ENCODE data around the gene RRP15. TPM values are rescaled to one million over a fixed set of nuclear protein-coding genes. Genes with fewer than 3 reads are reported as not detected.
A peak's percentile ranks its signal among the peaks of the same experiment; 100 is the strongest.

Gene RRP15
- total and polyA plus RNA-seq, 8 donors: 13.8 to 31.7 (median 26.7) TPM

DNA sequence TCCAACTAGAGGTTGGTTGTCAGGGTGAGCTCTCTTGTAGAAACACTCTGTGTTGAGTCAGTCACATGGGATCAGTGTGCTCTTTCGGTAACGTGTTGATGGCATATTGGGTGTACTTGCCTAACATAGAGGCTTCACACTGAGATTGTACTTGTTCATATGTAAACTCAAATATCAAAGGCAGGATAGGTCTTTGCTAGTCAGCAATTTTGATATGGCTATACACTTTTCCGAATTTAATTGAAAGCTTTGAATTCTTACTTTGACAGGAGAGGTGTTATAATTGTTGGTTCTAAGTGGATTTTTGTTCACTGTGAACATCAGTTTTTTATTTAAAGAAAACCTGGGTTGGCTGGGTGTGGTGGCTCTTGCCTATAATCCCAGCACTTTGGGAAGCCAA is 43.7 kb downstream of the RRP15 start:
- TF ChIP-seq, protein P1, sequence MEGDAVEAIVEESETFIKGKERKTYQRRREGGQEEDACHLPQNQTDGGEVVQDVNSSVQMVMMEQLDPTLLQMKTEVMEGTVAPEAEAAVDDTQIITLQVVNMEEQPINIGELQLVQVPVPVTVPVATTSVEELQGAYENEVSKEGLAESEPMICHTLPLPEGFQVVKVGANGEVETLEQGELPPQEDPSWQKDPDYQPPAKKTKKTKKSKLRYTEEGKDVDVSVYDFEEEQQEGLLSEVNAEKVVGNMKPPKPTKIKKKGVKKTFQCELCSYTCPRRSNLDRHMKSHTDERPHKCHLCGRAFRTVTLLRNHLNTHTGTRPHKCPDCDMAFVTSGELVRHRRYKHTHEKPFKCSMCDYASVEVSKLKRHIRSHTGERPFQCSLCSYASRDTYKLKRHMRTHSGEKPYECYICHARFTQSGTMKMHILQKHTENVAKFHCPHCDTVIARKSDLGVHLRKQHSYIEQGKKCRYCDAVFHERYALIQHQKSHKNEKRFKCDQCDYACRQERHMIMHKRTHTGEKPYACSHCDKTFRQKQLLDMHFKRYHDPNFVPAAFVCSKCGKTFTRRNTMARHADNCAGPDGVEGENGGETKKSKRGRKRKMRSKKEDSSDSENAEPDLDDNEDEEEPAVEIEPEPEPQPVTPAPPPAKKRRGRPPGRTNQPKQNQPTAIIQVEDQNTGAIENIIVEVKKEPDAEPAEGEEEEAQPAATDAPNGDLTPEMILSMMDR (IDR thresholded peaks at IDR 0.05): no peak
- Histone ChIP-seq H3K36me3 (peaks cover 0 to 5% of the 10 kb centered on the region in 2 donors), H3K9me3 (no peaks in the 10 kb centered on the region), H3K4me1 (no peaks in the 10 kb centered on the region), H3K27me3 (no peaks in the 10 kb centered on the region), H3K27ac (no peak overlapping the region), H3K4me3 (no peak overlapping the region)
- intact Hi-C loops (cut with DNase I): no loop called here
- no peak for DNase-seq
- no peak for ATAC-seq

DNA sequence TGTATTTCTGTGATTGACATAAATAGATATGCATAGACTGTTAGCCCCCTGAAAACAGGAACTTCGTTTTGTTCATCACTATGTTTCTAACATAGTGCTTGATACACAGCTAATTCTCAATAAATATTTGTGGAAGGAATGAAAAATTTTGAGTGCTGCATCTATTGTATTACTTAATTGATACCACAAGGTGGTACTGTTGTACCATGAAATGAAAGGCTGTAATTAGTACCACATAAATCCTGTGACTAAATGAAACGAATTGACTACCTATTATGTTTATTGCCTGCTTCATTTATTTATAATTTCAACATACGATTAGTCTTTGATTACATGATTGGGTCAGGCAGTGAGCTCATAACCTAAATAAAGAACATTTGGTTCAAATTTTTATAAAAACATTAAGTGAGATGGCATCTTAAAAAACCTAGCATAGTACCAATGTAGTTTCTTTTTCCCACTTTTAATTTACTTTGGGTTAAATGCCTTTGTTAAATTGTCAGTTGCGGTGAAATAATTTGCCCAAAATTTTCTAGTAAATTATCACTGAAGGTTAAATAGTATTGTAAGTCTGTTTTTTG is 45.0 kb downstream of the RRP15 start:
- Histone ChIP-seq H3K4me3 (no peak overlapping the region), H3K27me3 (no peaks in the 10 kb centered on the region), H3K36me3 (no peaks in the 10 kb centered on the region), H3K9me3 (no peaks in the 10 kb centered on the region), H3K27ac (no peak overlapping the region), H3K4me1 (no peaks in the 10 kb centered on the region)
- TF ChIP-seq, protein P1 (IDR thresholded peaks at IDR 0.05): peak; percentile 58 to 62
- peak; percentile 82 for ATAC-seq
- intact Hi-C loops (cut with DNase I): loop anchor here in 1 of 2 donors (10.0 kb wide), 1 partner anchor 1335 kb away; no protein-coding TSS in a partner anchor
- DNase-seq: peak in 2 of 4 donors; percentile 42 to 61

DNA sequence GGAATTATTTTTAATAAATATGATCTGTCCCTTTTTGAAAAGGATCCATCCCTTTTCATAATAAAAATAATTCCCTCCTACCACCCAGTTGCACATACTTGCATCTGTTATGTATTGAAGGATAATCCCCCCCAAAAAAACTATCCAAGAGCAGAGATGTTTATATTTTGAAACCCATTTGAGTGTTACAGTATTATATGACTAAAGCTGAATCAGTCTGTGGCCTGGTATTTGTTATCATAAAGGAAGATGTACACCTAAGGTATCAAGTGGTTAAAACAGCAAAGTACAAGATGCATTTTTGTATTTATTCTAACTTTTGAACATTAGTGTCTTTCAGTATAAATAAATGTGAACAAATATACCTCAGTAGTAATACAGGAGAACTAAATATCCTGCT is 47.3 kb downstream of the RRP15 start:
- intact Hi-C loops (cut with DNase I): loop anchor here in 1 of 2 donors (10.0 kb wide), 1 partner anchor 1332 kb away; no protein-coding TSS in a partner anchor
- Histone ChIP-seq H3K36me3 (no peaks in the 10 kb centered on the region), H3K27ac (no peak overlapping the region), H3K4me3 (no peak overlapping the region), H3K4me1 (no peaks in the 10 kb centered on the region), H3K9me3 (no peaks in the 10 kb centered on the region), H3K27me3 (no peaks in the 10 kb centered on the region)
- no peak for ATAC-seq
- DNase-seq: no peak
- TF ChIP-seq, protein P1 (IDR thresholded peaks at IDR 0.05): no peak

DNA sequence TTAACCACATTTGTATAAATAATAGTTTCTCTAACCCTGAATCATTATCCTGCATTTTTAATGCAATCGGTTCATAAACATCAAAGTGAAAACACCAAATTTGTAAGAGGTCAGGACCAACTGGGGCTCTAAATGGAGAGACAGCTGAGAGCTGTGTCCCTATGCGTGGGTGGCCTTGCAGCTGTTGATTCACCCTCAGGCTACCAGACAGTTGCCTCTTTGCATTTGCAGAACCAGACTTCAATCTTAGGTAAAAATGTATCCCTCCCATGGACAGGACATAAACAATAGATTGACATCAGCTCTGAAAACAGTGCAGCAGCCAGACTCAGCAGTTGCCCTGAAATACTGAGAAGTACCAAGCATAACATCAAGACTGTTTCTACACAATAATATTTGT is 51.2 kb downstream of the RRP15 start:
- TF ChIP-seq, protein P1 (IDR thresholded peaks at IDR 0.05): no peak
- Histone ChIP-seq H3K4me1 (no peaks in the 10 kb centered on the region), H3K27ac (no peak overlapping the region), H3K9me3 (no peaks in the 10 kb centered on the region), H3K4me3 (no peak overlapping the region), H3K36me3 (no peaks in the 10 kb centered on the region), H3K27me3 (no peaks in the 10 kb centered on the region)
- ATAC-seq (no peak), DNase-seq (peak in 2 of 4 donors; percentile 48)
- intact Hi-C loops (cut with DNase I): loop anchor here in 1 of 2 donors (10.0 kb wide), 1 partner anchor 1328 kb away; no protein-coding TSS in a partner anchor

DNA sequence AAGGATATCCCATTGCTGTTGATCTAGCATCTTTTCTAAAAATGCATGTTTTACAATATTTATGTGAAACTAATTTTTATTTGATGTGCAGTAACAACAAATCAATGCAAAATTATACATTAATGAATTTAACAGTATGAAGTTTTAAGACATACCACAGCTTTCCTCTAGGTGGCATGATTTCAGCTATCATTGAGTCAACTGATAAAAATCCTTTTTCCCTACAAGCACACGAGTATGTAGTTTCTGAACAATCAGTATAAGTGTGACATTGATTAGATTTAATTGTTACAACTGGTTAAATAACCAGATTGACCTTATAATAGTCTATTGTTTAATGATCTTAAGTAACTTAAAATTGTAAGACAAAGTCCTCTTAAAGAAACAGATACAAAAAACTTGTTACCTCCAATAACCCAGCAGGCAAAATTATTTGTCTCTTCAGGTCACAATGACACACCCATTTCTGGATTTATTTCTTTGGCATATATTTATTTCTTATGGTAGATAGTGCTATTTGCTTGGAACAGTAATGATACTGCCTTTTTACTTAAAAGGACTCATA is 54.3 kb downstream of the RRP15 start:
- no peak overlapping the region for H3K4me3 ChIP-seq
- H3K36me3 ChIP-seq: no peaks in the 10 kb centered on the region
- ATAC-seq: peak; percentile 72
- H3K4me1 ChIP-seq: no peaks in the 10 kb centered on the region
- intact Hi-C loops (cut with DNase I): loop anchor here in 1 of 2 donors (10.0 kb wide), 1 partner anchor 1325 kb away; no protein-coding TSS in a partner anchor
- H3K27me3 ChIP-seq: peaks cover 0 to 1% of the 10 kb centered on the region in 2 donors
- TF ChIP-seq, protein P1 (IDR thresholded peaks at IDR 0.05): peak; percentile 49 to 56
- H3K27ac ChIP-seq: no peak overlapping the region
- no peak for DNase-seq
- H3K9me3 ChIP-seq: no peaks in the 10 kb centered on the region
